ENCODE data around the gene DISC1.
"Not testable (repeated sequence)": the region's sequence is repeated elsewhere in the genome, so short reads cannot be mapped to it uniquely, and the experiment has no call there.

The DISC1 gene

GRCh38 chr1:231636157-231636556 is 9.6 kb downstream of the DISC1 start:
- no peak for DNase-seq (ENCODE audit: low read depth)

- DNase-seq (ENCODE audit: low read depth): not testable (repeated sequence)
Observed at GRCh38 chr1:231636922-231637321, 10.3 kb downstream of the DISC1 start.

GRCh38 chr1:231638647-231639046 is 12.1 kb downstream of the DISC1 start:
- no peak for DNase-seq (ENCODE audit: low read depth)

- DNase-seq (ENCODE audit: low read depth): no peak
Observed at GRCh38 chr1:231639819-231640218, 13.2 kb downstream of the DISC1 start.

- not testable (repeated sequence) for DNase-seq (ENCODE audit: low read depth)
Observed at GRCh38 chr1:231641444-231641843, 14.9 kb downstream of the DISC1 start.

- not testable (repeated sequence) for DNase-seq (ENCODE audit: low read depth)
Observed at GRCh38 chr1:231642061-231642460, 15.5 kb downstream of the DISC1 start.

- no peak for DNase-seq (ENCODE audit: low read depth)
Observed at GRCh38 chr1:231642618-231643017, 16.0 kb downstream of the DISC1 start.

GRCh38 chr1:231643071-231643934 is 16.7 kb downstream of the DISC1 start:
- DNase-seq (ENCODE audit: low read depth): no peak

- DNase-seq (ENCODE audit: low read depth): no peak
Observed at GRCh38 chr1:231643935-231644237, 17.3 kb downstream of the DISC1 start.

- not testable (repeated sequence) for DNase-seq (ENCODE audit: low read depth)
Observed at GRCh38 chr1:231645634-231646033, 19.0 kb downstream of the DISC1 start.

- not testable (repeated sequence) for DNase-seq (ENCODE audit: low read depth)
Observed at GRCh38 chr1:231646165-231646564, 19.6 kb downstream of the DISC1 start.

GRCh38 chr1:231651621-231652260 is 25.2 kb downstream of the DISC1 start:
- DNase-seq (ENCODE audit: low read depth): not testable (repeated sequence)

- DNase-seq (ENCODE audit: low read depth): no peak
Observed at GRCh38 chr1:231653632-231654031, 27.0 kb downstream of the DISC1 start.

- no peak for DNase-seq (ENCODE audit: low read depth)
Observed at GRCh38 chr1:231656741-231657140, 30.2 kb downstream of the DISC1 start.

- not testable (repeated sequence) for DNase-seq (ENCODE audit: low read depth)
Observed at GRCh38 chr1:231658223-231658622, 31.6 kb downstream of the DISC1 start.

GRCh38 chr1:231660198-231660597 is 33.6 kb downstream of the DISC1 start:
- no peak for DNase-seq (ENCODE audit: low read depth)

- no peak for DNase-seq (ENCODE audit: low read depth)
Observed at GRCh38 chr1:231663211-231663792, 36.7 kb downstream of the DISC1 start.

GRCh38 chr1:231665101-231665500 is 38.5 kb downstream of the DISC1 start:
- no peak for DNase-seq (ENCODE audit: low read depth)

- DNase-seq (ENCODE audit: low read depth): no peak
Observed at GRCh38 chr1:231665726-231666125, 39.1 kb downstream of the DISC1 start.

GRCh38 chr1:231666220-231666936 is 39.8 kb downstream of the DISC1 start:
- no peak for DNase-seq (ENCODE audit: low read depth)

GRCh38 chr1:231666937-231667608 is 40.5 kb downstream of the DISC1 start:
- no peak for DNase-seq (ENCODE audit: low read depth)

Data from GM04504 (cell line).